ENCODE results near the gene DLL3. TPM values are rescaled to one million over a fixed set of nuclear protein-coding genes. Genes with fewer than 3 reads are reported as not detected.

Gene DLL3
- total RNA-seq, 6 experiments from 2014 or later: 0.38 to 0.45 TPM; not detected in 4

GRCh38 chr19:39467941-39468340, 30.8 kb upstream of the DLL3 start:
- no peak overlapping the region for H3K27ac Mint-ChIP-seq
- no peaks in the 10 kb centered on the region; the same call in 1 of the 2 replicates for H3K27me3 Mint-ChIP-seq (ENCODE audit: insufficient read depth)
- no peak for DNase-seq
- no peaks in the 10 kb centered on the region for H3K9me3 Mint-ChIP-seq
- peaks cover 16% of the 10 kb centered on the region for H3K4me1 Mint-ChIP-seq (ENCODE audit: low read depth)
- peaks cover 48% of the 10 kb centered on the region for H3K36me3 Mint-ChIP-seq (ENCODE audit: low read depth)
- no peak overlapping the region for H3K4me3 Mint-ChIP-seq
- TF ChIP-seq CTCF (IDR thresholded peaks at IDR 0.05): no peak

DNA sequence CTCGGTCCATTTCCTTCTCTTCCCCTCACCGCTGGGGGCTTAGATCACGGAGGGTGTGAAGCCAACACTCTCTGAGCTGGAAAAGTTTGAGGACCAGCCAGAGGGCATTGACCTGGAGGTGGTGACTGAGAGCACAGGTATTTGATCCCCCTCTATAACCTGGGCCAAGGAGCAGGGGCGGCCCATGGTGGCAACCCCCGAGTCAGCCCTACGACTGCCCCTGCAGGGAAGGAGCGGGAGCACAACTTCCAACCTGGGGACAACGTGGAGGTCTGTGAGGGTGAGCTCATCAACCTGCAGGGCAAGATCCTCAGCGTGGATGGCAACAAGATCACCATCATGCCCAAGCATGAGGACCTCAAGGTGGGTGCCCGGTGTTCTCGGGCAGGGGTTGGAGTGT, 29.7 kb upstream of the DLL3 start:
- no peak for DNase-seq
- H3K9me3 Mint-ChIP-seq: no peaks in the 10 kb centered on the region
- H3K4me1 Mint-ChIP-seq (ENCODE audit: low read depth): peaks cover 16% of the 10 kb centered on the region
- no peak overlapping the region for H3K4me3 Mint-ChIP-seq
- H3K36me3 Mint-ChIP-seq (ENCODE audit: low read depth): peaks cover 45% of the 10 kb centered on the region
- TF ChIP-seq CTCF (IDR thresholded peaks at IDR 0.05): no peak
- H3K27ac Mint-ChIP-seq: no peak overlapping the region
- no peaks in the 10 kb centered on the region; the same call in 1 of the 2 replicates for H3K27me3 Mint-ChIP-seq (ENCODE audit: insufficient read depth)

DNA sequence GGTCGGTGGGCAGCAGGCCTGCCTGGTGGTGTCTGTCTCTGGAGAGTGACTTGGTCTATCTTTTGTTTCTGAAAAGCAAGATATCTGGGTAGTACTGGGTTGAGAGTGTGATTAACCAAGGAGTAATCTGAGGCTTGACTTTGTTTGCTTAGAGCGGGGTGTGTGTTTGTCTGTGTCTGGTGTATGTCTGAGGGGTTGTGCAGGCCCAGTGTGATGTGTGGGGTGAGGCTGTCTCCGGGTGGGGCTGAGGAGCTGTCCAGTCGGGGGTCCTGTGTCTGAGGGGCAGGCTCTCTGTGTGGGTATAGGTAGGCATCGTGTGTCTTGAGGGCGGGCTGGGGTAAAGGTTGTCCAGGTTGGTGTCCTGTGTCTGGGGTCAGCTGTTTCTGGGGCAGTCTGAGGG, 29.2 kb upstream of the DLL3 start:
- H3K36me3 Mint-ChIP-seq (ENCODE audit: low read depth): peaks cover 50% of the 10 kb centered on the region
- TF ChIP-seq CTCF (IDR thresholded peaks at IDR 0.05): no peak
- no peaks in the 10 kb centered on the region for H3K9me3 Mint-ChIP-seq
- DNase-seq: no peak
- peaks cover 16% of the 10 kb centered on the region for H3K4me1 Mint-ChIP-seq (ENCODE audit: low read depth)
- H3K27ac Mint-ChIP-seq: peak overlapping the region; percentile 63; the same call in 1 of the 2 replicates
- H3K4me3 Mint-ChIP-seq: no peak overlapping the region; the same call in 1 of the 2 replicates
- H3K27me3 Mint-ChIP-seq (ENCODE audit: insufficient read depth): peaks cover under 1% of the 10 kb centered on the region

DNA sequence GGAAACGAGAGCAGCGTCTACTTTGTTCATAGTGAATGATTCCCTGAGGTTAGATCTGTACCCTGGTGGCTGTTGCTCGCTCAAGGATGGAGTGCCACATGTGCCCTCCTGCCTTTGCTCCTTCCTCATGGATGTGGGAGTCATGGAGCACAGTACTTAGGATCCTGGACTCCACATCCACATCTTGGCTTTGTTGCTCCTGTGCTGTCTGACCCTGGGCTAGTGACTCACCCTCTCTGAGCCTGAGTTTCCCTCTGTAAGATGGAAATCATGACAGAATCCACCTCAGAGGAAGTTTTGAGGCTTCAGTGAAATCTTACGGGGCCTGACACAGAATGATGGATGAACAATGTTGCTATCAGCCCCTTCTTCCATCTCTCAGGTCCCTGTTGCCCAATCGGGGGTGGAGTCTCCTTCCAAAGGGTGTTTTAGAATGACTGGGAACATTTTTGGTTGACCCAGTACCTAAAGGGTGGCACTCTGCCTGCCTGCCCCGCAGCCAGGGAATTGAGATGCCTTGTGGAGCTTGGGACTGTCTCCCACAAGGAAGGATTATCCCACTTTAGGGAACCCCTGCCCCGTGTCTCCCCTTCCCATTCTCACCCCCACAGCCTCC, 27.9 kb upstream of the DLL3 start:
- Mint-ChIP-seq H3K36me3 (ENCODE audit: low read depth) (peaks cover 50% of the 10 kb centered on the region), H3K4me3 (no peak overlapping the region), H3K27me3 (ENCODE audit: insufficient read depth) (peaks cover 4% of the 10 kb centered on the region), H3K27ac (peak overlapping the region; percentile 60), H3K4me1 (ENCODE audit: low read depth) (peaks cover 16% of the 10 kb centered on the region), H3K9me3 (no peaks in the 10 kb centered on the region)
- no peak for TF ChIP-seq CTCF (IDR thresholded peaks at IDR 0.05)
- peak; percentile 16 for DNase-seq

DNA sequence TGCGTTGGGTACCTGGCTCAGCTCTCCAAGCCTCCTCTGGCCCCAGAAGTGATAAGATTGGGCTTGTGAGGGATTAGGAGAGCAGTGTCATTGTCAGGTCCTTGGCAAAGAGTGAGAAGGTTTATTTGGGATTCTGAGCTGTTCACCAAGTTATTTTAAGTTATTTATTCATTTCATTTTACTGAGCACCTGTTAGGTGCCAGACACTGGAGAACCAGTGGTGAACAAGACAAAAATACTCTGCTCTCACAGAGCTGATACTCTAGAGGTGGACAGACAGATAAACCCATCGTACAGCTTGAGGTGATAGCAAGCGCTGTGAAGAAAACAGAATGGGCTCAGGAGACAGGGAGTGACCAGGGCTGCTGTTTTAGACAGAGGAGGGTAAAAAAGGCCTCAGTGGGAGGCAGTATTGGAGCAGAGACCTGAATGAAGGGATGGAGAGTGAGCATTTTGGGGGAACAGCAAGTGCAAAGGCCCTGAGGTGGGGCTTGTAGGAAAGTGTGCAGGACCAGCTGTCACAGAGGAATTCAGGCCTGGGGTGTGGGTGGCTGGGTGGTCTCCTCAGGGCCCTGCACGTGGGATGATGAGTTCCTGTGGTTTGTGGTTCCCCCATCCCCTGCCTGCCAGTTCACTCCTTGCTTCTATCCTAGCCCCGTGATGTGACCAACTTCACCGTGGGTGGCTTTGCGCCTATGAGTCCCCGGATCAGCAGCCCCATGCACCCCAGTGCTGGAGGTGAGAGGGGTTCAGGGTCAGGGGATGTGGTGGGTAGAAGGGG, 26.8 kb upstream of the DLL3 start:
- no peak for TF ChIP-seq CTCF (IDR thresholded peaks at IDR 0.05)
- no peaks in the 10 kb centered on the region for H3K9me3 Mint-ChIP-seq
- H3K36me3 Mint-ChIP-seq (ENCODE audit: low read depth): peaks cover 54% of the 10 kb centered on the region
- no peak for DNase-seq
- peaks cover 4% of the 10 kb centered on the region for H3K27me3 Mint-ChIP-seq (ENCODE audit: insufficient read depth)
- no peak overlapping the region; the same call in 1 of the 2 replicates for H3K4me3 Mint-ChIP-seq
- H3K27ac Mint-ChIP-seq: 0 out of 2 replicates have a peak overlapping the region, but pooled peaks have one; percentile 24
- H3K4me1 Mint-ChIP-seq (ENCODE audit: low read depth): peaks cover 16% of the 10 kb centered on the region

Data from HFFc6 (cell line).